ENCODE data around the gene FGF8. TPM values are rescaled to one million over a fixed set of nuclear protein-coding genes. Genes with fewer than 3 reads are reported as not detected.

The FGF8 gene
- total and polyA plus RNA-seq, 10 of the 15 experiments (the other 5 are each of a cell fraction or from before 2014, with no cell fraction given): 0.08 to 0.43 (median 0.17) TPM; not detected in 7

GRCh38 chr10:101726115-101726387, 49.9 kb downstream of the FGF8 start:
- ChIA-PET CTCF (interaction anchor here (2.6 kb wide), 1 partner anchor 123 kb away, joined by 8 read pairs; no protein-coding TSS in a partner anchor), POLR2A (interaction anchor here (0.5 kb wide), 1 partner anchor 88 kb away, joined by 6 read pairs; no protein-coding TSS in a partner anchor), RAD21 (ENCODE audit: unreplicated experiment) (interaction anchor here (1.9 kb wide), 1 partner anchor 24 kb away, joined by 4 read pairs; no protein-coding TSS in a partner anchor), SMC1A (ENCODE audit: uncharacterized antibody, unreplicated experiment) (interaction anchor here (0.7 to 2.6 kb wide), 3 partner anchors 7 to 21 kb away, joined by 3 to 10 read pairs (median 4); no protein-coding TSS in a partner anchor)
- TF ChIP-seq CBX3 (IDR thresholded peaks at IDR 0.05; ENCODE audit: borderline replicate concordance, low read depth): no peak
- TF ChIP-seq NRF1 (conservative IDR thresholded peaks at IDR 0.05; ENCODE audit: low read depth, low read length): no peak
- TF ChIP-seq POLR2AphosphoS2 (IDR thresholded peaks at IDR 0.05; ENCODE audit: low read depth, low read length): no peak
- no peak for TF ChIP-seq NFIC (IDR thresholded peaks at IDR 0.05; ENCODE audit: low read depth, low read length)
- TF ChIP-seq GATAD2B (conservative IDR thresholded peaks at IDR 0.05; ENCODE audit: low read depth): no peak
- Histone ChIP-seq H3K9me3 (replicated peaks; ENCODE audit: control insufficient read depth, insufficient read depth, low read length) (no peaks in the 10 kb centered on the region), H3K4me1 (ENCODE audit: control insufficient read depth, insufficient read depth, low read length) (peaks cover 12% of the 10 kb centered on the region), H3K27ac (ENCODE audit: control insufficient read depth, insufficient read depth) (no peak overlapping the region), H3K4me2 (ENCODE audit: control insufficient read depth, insufficient read depth) (no peak overlapping the region), H3K9ac (ENCODE audit: control insufficient read depth, insufficient read depth, low read length) (no peak overlapping the region), H3K4me3 (no peak overlapping the region), H3K36me3 (ENCODE audit: control insufficient read depth in 2 of 2, insufficient read depth in 2 of 2, low read length in 1 of 2) (no peaks in the 10 kb centered on the region), H4K20me1 (ENCODE audit: control insufficient read depth, insufficient read depth) (no peaks in the 10 kb centered on the region), H3K27me3 (replicated peaks in 1 of 2; ENCODE audit: control insufficient read depth in 2 of 2, insufficient read depth in 2 of 2, low read length in 1 of 2) (no peaks in the 10 kb centered on the region), H3K79me2 (ENCODE audit: control insufficient read depth, insufficient read depth, low read length) (no peaks in the 10 kb centered on the region), H2AFZ (ENCODE audit: control insufficient read depth, low read depth, low read length) (no peak overlapping the region)
- WGBS (ENCODE audit: insufficient coverage, insufficient replicate concordance, low lambda C conversion rate, missing lambda C conversion rate): 14% methylated on average over 2 of the region's 2 CpGs
- intact Hi-C loops (cut with micrococcal nuclease; ENCODE audit: unreplicated experiment): no loop called here
- no peak for DNase-seq (ENCODE audit: low read depth, low spot score)
- in situ Hi-C loops (cut with MboI): no loop called here
- no peak for FAIRE-seq
- ATAC-seq: no peak
- BruUV-seq (replicated peaks): no TSS peak

- Histone ChIP-seq H3K79me2 (ENCODE audit: control insufficient read depth, insufficient read depth, low read length) (no peaks in the 10 kb centered on the region), H3K4me3 (no peak overlapping the region), H3K9me3 (replicated peaks; ENCODE audit: control insufficient read depth, insufficient read depth, low read length) (no peaks in the 10 kb centered on the region), H3K27me3 (replicated peaks in 1 of 2; ENCODE audit: control insufficient read depth in 2 of 2, insufficient read depth in 2 of 2, low read length in 1 of 2) (no peaks in the 10 kb centered on the region), H3K9ac (ENCODE audit: control insufficient read depth, insufficient read depth, low read length) (no peak overlapping the region), H4K20me1 (ENCODE audit: control insufficient read depth, insufficient read depth) (no peaks in the 10 kb centered on the region), H3K4me2 (ENCODE audit: control insufficient read depth, insufficient read depth) (peak overlapping the region; percentile 31), H3K4me1 (ENCODE audit: control insufficient read depth, insufficient read depth, low read length) (peaks cover 12% of the 10 kb centered on the region), H3K27ac (ENCODE audit: control insufficient read depth, insufficient read depth) (peak overlapping the region; percentile 22), H3K36me3 (ENCODE audit: control insufficient read depth in 2 of 2, insufficient read depth in 2 of 2, low read length in 1 of 2) (no peaks in the 10 kb centered on the region), H2AFZ (ENCODE audit: control insufficient read depth, low read depth, low read length) (peak overlapping the region; percentile 49)
- CTCF ChIA-PET: interaction anchor here (0.6 to 2.6 kb wide), 2 partner anchors 57 to 123 kb away, joined by 3 to 8 read pairs; no protein-coding TSS in a partner anchor
- ATAC-seq (peak; percentile 74), FAIRE-seq (no peak), DNase-seq (ENCODE audit: low read depth, low spot score) (no peak)
- RAD21 ChIA-PET (ENCODE audit: unreplicated experiment): interaction anchor here (1.3 to 1.9 kb wide), 2 partner anchors 21 to 23 kb away, joined by 4 read pairs; no protein-coding TSS in a partner anchor
- 78% methylated on average over 8 of the region's 8 CpGs for WGBS (ENCODE audit: insufficient coverage, insufficient replicate concordance, low lambda C conversion rate, missing lambda C conversion rate)
- POLR2A ChIA-PET: no interaction called here
- SMC1A ChIA-PET (ENCODE audit: uncharacterized antibody, unreplicated experiment): interaction anchor here (0.7 to 2.6 kb wide), 3 partner anchors 8 to 21 kb away, joined by 3 to 10 read pairs (median 4); no protein-coding TSS in a partner anchor
- BruUV-seq (replicated peaks): no TSS peak
- in situ Hi-C loops (cut with MboI): no loop called here
- intact Hi-C loops (cut with micrococcal nuclease; ENCODE audit: unreplicated experiment): no loop called here
- TF ChIP-seq MAX (IDR thresholded peaks at IDR 0.05; ENCODE audit: low read depth, low read length) (no peak), PAX8 (IDR thresholded peaks at IDR 0.05) (no peak), SP1 (IDR thresholded peaks at IDR 0.05; ENCODE audit: low read depth, low read length) (no peak), MEF2B (IDR thresholded peaks at IDR 0.05; ENCODE audit: partially characterized antibody, poor library complexity, severe bottlenecking) (peak; percentile 72), PAX5 (IDR thresholded peaks at IDR 0.05; ENCODE audit: borderline replicate concordance, low read depth, low read length) (no peak), YY1 (IDR thresholded peaks at IDR 0.05; ENCODE audit: low read depth, low read length) (no peak), MTA3 (IDR thresholded peaks at IDR 0.05; ENCODE audit: borderline replicate concordance, low read length) (no peak), CTCF (IDR thresholded peaks at IDR 0.05 in 2 of 3, conservative IDR thresholded peaks at IDR 0.05 in 1 of 3; ENCODE audit: control insufficient read depth in 2 of 3, extremely low read depth in 1 of 3, insufficient read depth in 1 of 3, low read depth in 3 of 3, low read length in 3 of 3) (no peak)
Measured at GRCh38 chr10:101725296-101726114, 50.4 kb downstream of the FGF8 start.
